ENCODE results near the gene MVD. TPM values are rescaled to one million over a fixed set of nuclear protein-coding genes. Genes with fewer than 3 reads are reported as not detected.
A peak's percentile ranks its signal among the peaks of the same experiment; 100 is the strongest.

MVD gene
- total RNA-seq, 1 experiment from 2014 or later = 141 TPM

- H3K36me3 ChIP-seq (ENCODE audit: control insufficient read depth, insufficient read depth, low read length) = no peaks in the 10 kb centered on the region
- BruUV-seq (replicated peaks) = TSS peak; percentile 51
- peaks cover 9% of the 10 kb centered on the region for H3K36me3 Mint-ChIP-seq (ENCODE audit: insufficient read depth, unreplicated experiment)
- DNase-seq = peak; percentile 92 to 98
- no peaks in the 10 kb centered on the region for H3K27me3 ChIP-seq (replicated peaks; ENCODE audit: control insufficient read depth, insufficient read depth, low read length)
- H3K27ac Mint-ChIP-seq (ENCODE audit: unreplicated experiment) = no peak within 1 kb of the TSS
- no peaks in the 10 kb centered on the region for H3K9me3 Mint-ChIP-seq (ENCODE audit: unreplicated experiment)
- no peaks in the 10 kb centered on the region for H3K27me3 Mint-ChIP-seq (ENCODE audit: insufficient read depth, unreplicated experiment)
- peaks cover 13% of the 10 kb centered on the region for H3K4me1 Mint-ChIP-seq (ENCODE audit: low read depth, unreplicated experiment)
- ChIA-PET CTCF (interaction anchor here (0.6 to 2.1 kb wide), 5 partner anchors 24 to 1236 kb away, joined by 3 to 9 read pairs (median 3); partner anchors contain the start of gene MVD), POLR2A (no interaction called here)
- H3K4me3 Mint-ChIP-seq (ENCODE audit: unreplicated experiment) = peak within 1 kb of the TSS; percentile 78
- intact Hi-C loops (cut with micrococcal nuclease; ENCODE audit: unreplicated experiment) = loop anchor here (1.0 kb wide), 1 partner anchor 23 kb away; the partner anchor contains the start of gene MVD
- no peaks in the 10 kb centered on the region for H3K9me3 ChIP-seq
- H3K4me3 ChIP-seq (ENCODE audit: low read depth, low read length) = peak within 1 kb of the TSS; percentile 82
- no peak for TF ChIP-seq CTCF (IDR thresholded peaks at IDR 0.05; ENCODE audit: insufficient read depth in 1 of 2, low read depth in 1 of 2, low read length in 1 of 2, severe bottlenecking in 1 of 2, unreplicated experiment in 1 of 2)
- H3K4me1 ChIP-seq = peaks cover 24% of the 10 kb centered on the region
Observed at GRCh38 chr16:88686439-88687253, 23.8 kb upstream of the MVD start, which contains the start of gene SNAI3. SNAI3 (minus strand) TSS chr16:88686507; CDS start chr16:88686406, 101 bp downstream.

GRCh38 chr16:88686062-88686438, 23.2 kb upstream of the MVD start:
- Histone ChIP-seq H3K36me3 (ENCODE audit: control insufficient read depth, insufficient read depth, low read length) (no peaks in the 10 kb centered on the region), H3K9me3 (no peaks in the 10 kb centered on the region), H3K4me3 (ENCODE audit: low read depth, low read length) (peak overlapping the region; percentile 82), H3K27me3 (replicated peaks; ENCODE audit: control insufficient read depth, insufficient read depth, low read length) (no peaks in the 10 kb centered on the region), H3K4me1 (peaks cover 24% of the 10 kb centered on the region)
- H3K4me1 Mint-ChIP-seq (ENCODE audit: low read depth, unreplicated experiment) = peaks cover 13% of the 10 kb centered on the region
- no peak for TF ChIP-seq CTCF (IDR thresholded peaks at IDR 0.05; ENCODE audit: insufficient read depth in 1 of 2, low read depth in 1 of 2, low read length in 1 of 2, severe bottlenecking in 1 of 2, unreplicated experiment in 1 of 2)
- POLR2A ChIA-PET = no interaction called here
- no peaks in the 10 kb centered on the region for H3K27me3 Mint-ChIP-seq (ENCODE audit: insufficient read depth, unreplicated experiment)
- H3K4me3 Mint-ChIP-seq (ENCODE audit: unreplicated experiment) = peak overlapping the region; percentile 78
- no peaks in the 10 kb centered on the region for H3K9me3 Mint-ChIP-seq (ENCODE audit: unreplicated experiment)
- no TSS peak for BruUV-seq (replicated peaks)
- CTCF ChIA-PET = interaction anchor here (0.6 to 1.3 kb wide), 4 partner anchors 23 to 1237 kb away, joined by 3 to 5 read pairs (median 3); partner anchors contain the start of gene MVD
- no peak overlapping the region for H3K27ac Mint-ChIP-seq (ENCODE audit: unreplicated experiment)
- intact Hi-C loops (cut with micrococcal nuclease; ENCODE audit: unreplicated experiment) = loop anchor here (1.0 kb wide), 1 partner anchor 23 kb away; the partner anchor contains the start of gene MVD
- peak; percentile 79 to 82 for DNase-seq
- peaks cover 13% of the 10 kb centered on the region for H3K36me3 Mint-ChIP-seq (ENCODE audit: insufficient read depth, unreplicated experiment)

- ChIA-PET CTCF (interaction anchor here (0.6 to 1.3 kb wide), 6 partner anchors 13 to 1237 kb away, joined by 3 to 10 read pairs (median 4); partner anchors contain the start of gene MVD), POLR2A (interaction anchor here (0.5 to 0.7 kb wide), 2 partner anchors 23 to 115 kb away, joined by 3 to 4 read pairs; partner anchors contain the start of genes MVD and ZC3H18)
- Mint-ChIP-seq H3K27me3 (ENCODE audit: insufficient read depth, unreplicated experiment) (no peaks in the 10 kb centered on the region), H3K4me3 (ENCODE audit: unreplicated experiment) (peak overlapping the region; percentile 78), H3K9me3 (ENCODE audit: unreplicated experiment) (no peaks in the 10 kb centered on the region), H3K27ac (ENCODE audit: unreplicated experiment) (no peak overlapping the region), H3K4me1 (ENCODE audit: low read depth, unreplicated experiment) (peaks cover 13% of the 10 kb centered on the region), H3K36me3 (ENCODE audit: insufficient read depth, unreplicated experiment) (peaks cover 17% of the 10 kb centered on the region)
- Histone ChIP-seq H3K27me3 (replicated peaks; ENCODE audit: control insufficient read depth, insufficient read depth, low read length) (no peaks in the 10 kb centered on the region), H3K4me1 (peaks cover 24% of the 10 kb centered on the region), H3K36me3 (ENCODE audit: control insufficient read depth, insufficient read depth, low read length) (no peaks in the 10 kb centered on the region), H3K9me3 (no peaks in the 10 kb centered on the region), H3K4me3 (ENCODE audit: low read depth, low read length) (peak overlapping the region; percentile 82)
- intact Hi-C loops (cut with micrococcal nuclease; ENCODE audit: unreplicated experiment) = loop anchor here (1.0 kb wide), 1 partner anchor 22 kb away; the partner anchor contains the start of gene MVD
- TF ChIP-seq CTCF (IDR thresholded peaks at IDR 0.05; ENCODE audit: insufficient read depth in 1 of 2, low read depth in 1 of 2, low read length in 1 of 2, severe bottlenecking in 1 of 2, unreplicated experiment in 1 of 2) = peak; percentile 78 to 82
- BruUV-seq (replicated peaks) = no TSS peak
- DNase-seq = peak in 1 of 2 experiments; percentile 72
Observed at GRCh38 chr16:88685156-88686061, 22.5 kb upstream of the MVD start.

Data from Caco-2 (cell line).